ENCODE results near the gene ETV5.

The ETV5 gene

DNA sequence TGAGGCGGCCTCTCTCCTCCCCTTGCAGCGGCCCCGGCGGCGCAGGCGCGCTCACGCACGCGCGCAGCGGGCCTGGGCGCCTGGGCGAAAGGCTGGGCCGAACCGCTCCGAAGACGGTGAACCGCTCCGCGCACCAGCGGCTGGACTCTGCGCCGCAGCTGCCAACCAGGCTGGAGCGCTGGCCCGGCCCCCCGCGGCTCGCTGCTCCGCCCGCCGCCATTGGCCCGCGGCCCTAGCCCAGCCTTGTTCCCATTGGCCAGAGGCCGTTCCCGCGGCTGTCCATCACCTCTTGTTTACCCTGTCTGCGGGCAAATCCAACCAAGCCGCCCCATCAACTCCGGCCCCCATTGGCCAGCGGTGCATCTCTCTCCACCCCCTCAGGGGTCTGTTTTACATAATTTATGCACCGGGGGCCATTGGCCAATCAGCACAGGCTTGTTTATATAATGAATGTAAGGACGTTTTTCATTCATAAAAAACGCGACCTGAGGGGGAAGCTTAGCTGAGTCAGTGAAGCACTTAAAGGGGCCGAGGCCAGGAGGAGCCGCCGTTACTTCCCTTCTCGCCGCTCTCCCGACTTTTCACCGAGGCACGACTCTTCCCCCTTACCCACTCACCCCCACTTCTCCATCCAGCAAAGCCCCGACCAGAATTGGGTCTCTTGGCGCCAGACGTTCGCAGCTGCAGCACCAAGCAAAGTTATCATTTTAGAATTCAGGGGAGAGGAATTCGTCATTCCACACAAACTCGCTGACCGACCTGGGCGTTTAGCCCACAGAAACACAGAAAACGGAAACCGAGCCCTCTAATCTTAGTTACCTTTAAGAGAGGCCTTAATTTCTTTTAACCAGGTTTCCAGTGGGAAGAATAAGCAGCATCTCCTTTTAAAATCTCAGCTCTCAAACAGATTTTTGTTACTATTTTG lies at the start of gene ETV5:
TSS of gene ETV5 (minus strand) at position 149 of the 925 bp plus-strand sequence. CDS start 3,221 bp downstream, outside the sequence.
- DNase-seq = peak; percentile 99

DNA sequence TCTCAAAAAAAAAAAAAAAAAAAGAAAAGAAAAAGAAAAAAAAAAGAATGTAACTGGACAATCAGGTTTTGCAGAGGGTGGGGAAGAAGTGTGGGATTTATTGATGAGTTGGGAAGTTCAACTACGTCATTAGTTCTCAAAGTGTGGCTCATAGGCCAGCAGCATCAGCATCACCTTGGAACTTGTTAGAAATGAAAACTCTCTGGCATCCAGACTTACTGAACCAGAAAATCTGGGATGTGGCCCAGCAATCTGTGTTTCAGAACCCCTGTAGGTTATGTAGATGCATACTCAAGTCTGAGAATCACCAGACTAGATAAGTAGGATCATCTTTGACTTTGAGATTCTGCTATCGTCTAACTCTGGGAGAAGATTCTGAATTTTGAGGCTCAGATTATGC lies 45.8 kb upstream of the ETV5 start:
- no peak for DNase-seq

GRCh38 chr3:186152889-186153292 lies 44.0 kb upstream of the ETV5 start:
- DNase-seq = peak; percentile 97

- DNase-seq = no peak
Observed at GRCh38 chr3:186152361-186152798, 43.5 kb upstream of the ETV5 start.

DNA sequence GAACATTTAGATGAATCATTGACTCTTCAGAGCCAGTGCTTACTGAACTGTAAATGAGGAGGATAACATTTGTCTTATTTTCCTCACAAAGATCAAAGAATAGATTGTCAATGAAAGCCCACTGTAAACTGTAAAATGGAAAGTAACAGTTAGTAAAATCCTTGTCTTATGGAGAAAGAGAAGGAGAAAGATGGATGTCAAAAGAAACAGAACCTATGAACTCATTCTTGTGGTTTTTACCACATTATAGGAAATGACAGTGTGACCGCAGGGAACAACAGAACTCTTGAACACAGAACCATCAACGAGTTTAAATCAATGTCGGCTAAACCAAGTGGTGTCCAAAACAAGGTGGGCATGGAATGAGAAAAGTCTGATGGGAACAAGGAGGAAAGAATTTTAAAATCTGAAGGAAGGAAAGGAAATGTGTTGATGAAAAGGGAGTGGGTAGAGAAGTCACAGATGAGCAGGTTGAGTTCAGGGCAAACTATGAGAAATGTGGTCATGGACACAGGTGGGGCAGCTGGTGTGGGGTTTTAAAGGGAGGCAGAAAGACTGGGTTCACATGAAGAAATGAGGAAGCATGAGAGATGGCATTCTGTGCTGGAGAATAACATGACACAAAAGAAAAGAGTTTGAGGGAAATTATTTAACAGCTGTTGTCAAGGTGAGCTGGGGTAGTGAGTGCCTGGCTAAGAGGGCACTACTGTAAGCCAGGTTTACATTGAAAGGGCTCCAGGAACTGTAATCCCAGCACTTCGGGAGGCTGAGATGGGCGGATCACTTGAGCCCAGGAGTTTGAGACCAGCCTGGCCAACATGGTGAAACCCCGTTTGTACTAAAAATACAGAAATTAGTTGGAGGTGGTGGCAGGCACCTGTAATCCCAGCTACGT lies 42.4 kb upstream of the ETV5 start:
- DNase-seq = peak; percentile 41

DNA sequence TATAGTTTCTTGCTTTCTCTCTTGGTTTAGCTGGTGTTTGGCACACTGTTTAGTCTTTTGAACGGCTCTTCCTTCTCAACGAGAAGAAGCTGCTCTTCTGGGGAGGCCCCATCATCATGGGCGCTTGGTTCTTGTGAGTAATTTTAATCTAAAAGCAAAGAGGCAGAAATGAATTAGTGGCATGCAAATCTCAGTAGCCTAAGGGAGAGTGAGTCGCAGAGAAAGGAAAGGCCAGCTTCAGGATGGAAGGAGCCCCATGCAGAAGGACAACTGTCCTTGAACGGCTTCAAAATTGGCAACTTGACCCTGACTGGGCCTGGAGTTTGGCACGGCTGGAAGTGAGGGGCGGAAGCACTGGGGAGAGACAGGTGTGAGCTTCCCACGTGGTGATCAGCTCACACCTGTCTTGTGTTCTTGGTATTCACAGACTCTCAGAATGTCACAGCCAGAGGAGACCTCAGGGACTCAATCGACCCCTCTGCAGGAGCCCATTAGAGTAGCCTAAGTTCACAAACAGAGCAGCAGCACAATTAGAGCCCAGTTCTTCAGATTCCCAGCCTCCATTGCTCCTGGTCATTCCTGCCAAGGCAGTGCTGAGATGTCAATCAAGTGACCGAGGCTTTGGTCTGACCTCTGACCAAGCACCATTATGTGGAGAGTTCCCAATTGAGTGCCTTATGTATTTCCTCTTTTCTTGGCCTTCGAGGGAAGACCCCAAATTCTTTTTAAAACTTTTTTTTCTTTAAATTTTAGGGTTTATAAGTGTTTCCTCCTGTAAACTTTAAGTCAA lies 41.3 kb upstream of the ETV5 start:
- no peak for DNase-seq

- no peak for DNase-seq
Observed at GRCh38 chr3:186149319-186149960, 40.6 kb upstream of the ETV5 start.

- no peak for DNase-seq
Observed at GRCh38 chr3:186144257-186144656, 35.4 kb upstream of the ETV5 start.

- DNase-seq = no peak
Observed at GRCh38 chr3:186143250-186143649, 34.4 kb upstream of the ETV5 start.

GRCh38 chr3:186142393-186142932 lies 33.6 kb upstream of the ETV5 start:
- no peak for DNase-seq

DNA sequence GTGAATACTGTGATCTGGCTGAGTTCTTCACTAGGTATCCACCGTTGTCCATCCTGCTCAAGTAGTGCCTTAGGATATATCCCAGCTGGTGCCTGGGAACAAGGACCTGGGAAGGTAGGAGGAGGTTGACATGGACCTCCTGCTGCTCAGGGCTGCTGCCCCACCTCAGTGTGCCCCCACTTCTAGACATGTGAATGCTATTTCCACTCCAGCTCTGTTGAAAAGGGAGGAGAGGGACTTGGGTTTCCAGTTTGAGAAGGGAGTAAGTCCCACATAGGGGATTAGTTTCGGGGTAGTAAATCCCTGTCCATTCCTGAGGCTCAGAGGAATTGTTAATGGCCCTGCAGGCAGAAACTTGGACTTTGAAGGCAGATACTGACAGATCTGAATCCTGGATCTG lies 32.9 kb upstream of the ETV5 start:
- no peak for DNase-seq

DNA sequence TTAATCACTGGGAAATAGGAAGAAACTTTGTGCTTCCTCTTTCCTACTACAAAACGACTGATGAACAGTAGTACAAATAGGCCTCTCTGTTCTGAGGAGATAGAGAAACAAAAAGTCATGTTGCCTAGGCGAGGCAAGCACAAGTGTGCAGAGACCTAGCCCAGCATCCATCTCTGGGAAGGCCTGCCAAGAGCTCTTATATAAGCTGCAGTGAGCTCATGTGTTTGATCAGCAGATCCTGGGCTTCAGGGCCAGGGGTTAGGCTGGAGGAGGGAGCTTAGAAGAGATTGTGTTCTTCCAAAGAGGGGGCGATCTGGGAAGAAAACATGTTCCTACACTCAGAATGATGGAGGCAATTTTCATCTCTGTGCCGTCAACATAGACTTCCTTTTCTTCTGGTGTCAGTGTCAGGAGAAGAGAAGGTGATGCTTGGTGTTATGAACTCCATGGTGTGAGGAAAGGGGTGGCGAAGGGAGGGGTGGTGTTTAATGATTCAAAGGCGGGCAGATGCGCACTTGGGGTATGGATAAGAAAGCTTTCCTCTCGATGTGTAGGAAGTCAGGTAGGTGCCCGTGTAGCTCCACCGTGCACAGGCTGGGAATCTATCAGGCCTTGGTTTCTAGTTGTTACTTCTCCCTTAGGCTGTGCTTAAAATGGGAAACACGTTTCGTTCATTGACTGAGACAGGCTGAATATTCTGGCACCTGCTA lies 29.5 kb upstream of the ETV5 start:
- DNase-seq = no peak

GRCh38 chr3:186137051-186137685 lies 28.3 kb upstream of the ETV5 start:
- no peak for DNase-seq

DNA sequence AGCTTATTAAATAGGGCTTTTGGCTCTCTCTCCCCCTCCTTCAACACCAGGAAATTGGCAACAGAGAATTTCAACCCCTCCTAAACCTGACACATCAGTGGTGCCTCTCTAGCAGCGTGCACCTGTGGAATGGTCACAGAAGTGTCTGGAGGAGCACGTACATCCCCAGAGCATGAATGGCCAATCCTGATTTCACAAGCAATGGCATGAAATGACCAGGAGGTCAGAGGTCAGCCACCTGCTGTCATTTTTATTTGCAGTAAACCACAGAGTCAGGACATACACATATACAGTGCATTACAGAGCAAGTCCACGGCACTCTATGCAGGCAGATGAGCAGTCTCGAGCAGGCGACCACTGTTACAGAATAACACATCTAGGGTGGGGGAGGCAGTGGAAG lies 25.1 kb upstream of the ETV5 start:
- no peak for DNase-seq

DNA sequence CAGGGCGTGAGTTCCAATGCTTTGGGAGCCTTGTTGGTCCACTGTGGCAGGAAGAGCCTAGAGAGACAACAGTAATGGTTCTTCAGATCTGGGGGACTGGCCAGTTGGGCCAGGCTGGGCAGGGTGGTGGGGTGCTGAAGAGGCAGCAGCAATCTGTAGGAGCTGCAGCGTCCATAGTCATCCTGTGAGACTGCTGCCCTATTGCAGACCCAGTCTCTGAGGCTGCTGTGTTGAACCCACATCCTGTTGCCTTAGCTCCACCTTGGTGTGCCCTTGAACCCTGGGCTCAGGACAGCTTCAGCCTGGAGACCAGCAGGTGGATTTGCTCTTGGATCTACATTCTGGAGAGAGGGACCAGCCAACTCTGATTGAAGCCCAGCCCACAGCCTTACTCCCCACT lies 23.6 kb upstream of the ETV5 start:
- no peak for DNase-seq

DNA sequence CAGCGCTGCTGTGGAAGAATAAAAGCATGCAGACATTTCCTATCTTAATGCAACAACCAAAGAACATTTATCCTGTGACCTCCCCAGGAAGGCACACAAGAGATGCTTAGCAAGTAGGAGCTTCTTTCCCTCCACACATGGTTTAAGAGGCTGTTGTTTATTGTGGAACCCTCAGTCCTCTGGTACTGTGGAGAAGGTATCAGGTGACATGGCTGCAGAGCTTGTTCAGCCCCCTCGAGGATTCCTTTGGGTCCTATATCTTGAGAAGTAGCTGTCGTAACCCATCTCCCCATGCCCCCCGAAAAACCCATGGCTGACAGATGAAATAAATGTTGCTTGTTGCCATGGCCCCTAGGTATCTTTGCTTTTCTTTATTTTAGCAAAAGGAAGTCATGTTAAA lies 20.3 kb upstream of the ETV5 start:
- DNase-seq = no peak

DNA sequence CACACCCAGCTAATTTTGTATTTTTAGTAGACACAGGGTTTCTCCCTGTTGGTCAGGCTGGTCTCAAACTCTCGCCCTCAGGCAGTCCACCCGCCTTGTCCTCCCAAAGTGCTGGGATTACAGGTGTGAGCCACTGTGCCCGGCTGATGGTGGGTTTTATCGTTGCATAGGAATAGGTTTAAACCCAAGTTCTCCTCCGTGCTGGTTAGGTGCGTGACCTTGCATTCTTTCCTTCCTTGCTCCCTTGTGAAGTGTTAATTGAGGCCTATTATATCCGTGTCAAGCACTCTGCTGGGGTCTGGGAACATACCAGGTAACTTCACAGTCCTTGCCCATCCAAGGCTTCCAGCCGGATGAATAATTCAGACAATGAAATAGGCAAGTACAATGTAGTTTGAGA lies 19.3 kb upstream of the ETV5 start:
- DNase-seq = no peak

GRCh38 chr3:186127463-186127862 lies 18.6 kb upstream of the ETV5 start:
- DNase-seq = no peak

GRCh38 chr3:186125118-186125517 lies 16.2 kb upstream of the ETV5 start:
- no peak for DNase-seq

GRCh38 chr3:186124592-186124991 lies 15.7 kb upstream of the ETV5 start:
- DNase-seq = no peak

DNA sequence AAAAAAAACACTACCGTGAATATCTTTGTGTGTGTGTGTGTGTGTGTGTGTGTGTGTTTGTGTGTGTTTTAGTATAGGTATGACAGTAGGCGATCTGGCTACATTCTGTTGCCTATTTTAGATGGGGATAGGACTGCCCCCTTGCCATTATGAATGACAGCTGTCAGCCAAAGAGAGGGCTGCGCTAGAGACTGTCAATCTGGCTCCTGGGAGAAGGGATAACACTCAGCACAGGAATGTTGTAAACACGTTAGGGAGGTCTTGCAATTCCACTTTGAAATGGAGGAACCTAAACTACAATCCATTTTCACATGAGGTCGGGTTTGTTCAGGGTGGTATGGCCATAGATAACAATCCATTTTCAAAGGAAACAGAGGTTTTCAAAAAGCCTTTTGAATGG lies 14.1 kb upstream of the ETV5 start:
- no peak for DNase-seq

Data from SIG-M5 (cell line).